ENCODE results near the gene ZNF564. TPM values are rescaled to one million over a fixed set of nuclear protein-coding genes. Genes with fewer than 3 reads are reported as not detected.

ZNF564 gene
- total and polyA plus RNA-seq, 10 of the 15 experiments (the other 5 are each of a cell fraction or from before 2014, with no cell fraction given) = 1.5 to 8.9 (median 5.4) TPM

DNA sequence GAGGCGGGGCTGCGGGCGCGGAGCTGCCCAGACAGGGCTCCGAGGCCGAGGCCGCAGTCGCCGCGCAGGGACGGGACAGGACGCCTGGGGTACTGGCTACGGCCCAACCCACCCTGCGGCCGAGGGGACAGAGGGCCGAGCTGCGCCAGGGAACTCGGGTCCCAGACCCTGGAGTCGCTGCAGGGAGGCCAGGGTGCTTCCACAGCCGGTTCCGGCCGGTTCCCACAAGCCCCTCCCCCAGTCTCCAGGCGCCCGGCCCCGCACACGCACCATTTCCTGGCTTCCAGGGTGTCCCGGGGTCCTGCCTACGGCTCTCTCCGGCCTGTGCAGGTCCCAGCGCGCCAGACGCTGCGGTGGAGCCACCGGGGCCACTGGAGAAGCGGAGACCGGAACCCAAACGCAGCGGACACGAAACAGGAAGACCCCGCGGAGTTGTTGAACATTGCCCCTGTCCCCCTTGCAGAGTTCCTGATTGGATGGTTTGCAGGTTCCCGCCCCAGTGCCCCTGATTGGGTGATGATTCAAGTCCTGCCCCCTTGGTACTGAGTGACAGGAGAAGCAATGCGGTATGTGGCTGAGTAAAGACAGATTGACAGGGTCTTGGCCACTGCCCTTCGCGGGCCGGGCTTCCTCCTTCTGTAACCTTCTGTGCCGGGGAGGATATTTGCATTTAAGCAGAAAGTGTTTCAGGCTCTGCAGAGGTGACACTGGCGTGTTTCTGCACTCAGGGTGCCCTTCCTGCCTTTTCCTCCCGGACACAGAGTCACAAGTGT is at the start of gene ZNF564 (continued):
- TF ChIP-seq, protein P1, sequence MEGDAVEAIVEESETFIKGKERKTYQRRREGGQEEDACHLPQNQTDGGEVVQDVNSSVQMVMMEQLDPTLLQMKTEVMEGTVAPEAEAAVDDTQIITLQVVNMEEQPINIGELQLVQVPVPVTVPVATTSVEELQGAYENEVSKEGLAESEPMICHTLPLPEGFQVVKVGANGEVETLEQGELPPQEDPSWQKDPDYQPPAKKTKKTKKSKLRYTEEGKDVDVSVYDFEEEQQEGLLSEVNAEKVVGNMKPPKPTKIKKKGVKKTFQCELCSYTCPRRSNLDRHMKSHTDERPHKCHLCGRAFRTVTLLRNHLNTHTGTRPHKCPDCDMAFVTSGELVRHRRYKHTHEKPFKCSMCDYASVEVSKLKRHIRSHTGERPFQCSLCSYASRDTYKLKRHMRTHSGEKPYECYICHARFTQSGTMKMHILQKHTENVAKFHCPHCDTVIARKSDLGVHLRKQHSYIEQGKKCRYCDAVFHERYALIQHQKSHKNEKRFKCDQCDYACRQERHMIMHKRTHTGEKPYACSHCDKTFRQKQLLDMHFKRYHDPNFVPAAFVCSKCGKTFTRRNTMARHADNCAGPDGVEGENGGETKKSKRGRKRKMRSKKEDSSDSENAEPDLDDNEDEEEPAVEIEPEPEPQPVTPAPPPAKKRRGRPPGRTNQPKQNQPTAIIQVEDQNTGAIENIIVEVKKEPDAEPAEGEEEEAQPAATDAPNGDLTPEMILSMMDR (IDR thresholded peaks at IDR 0.05 in 2 of 3, conservative IDR thresholded peaks at IDR 0.05 in 1 of 3; ENCODE audit: control insufficient read depth in 2 of 3, extremely low read depth in 1 of 3, insufficient read depth in 1 of 3, low read depth in 3 of 3, low read length in 3 of 3) = no peak
- TF ChIP-seq RB1 (IDR thresholded peaks at IDR 0.05; ENCODE audit: borderline replicate concordance) (peak; percentile 40; the same call in 1 of the 2 replicates), JUNB (IDR thresholded peaks at IDR 0.05) (no peak), NFIC (IDR thresholded peaks at IDR 0.05; ENCODE audit: low read depth, low read length) (no peak), EGR1 (IDR thresholded peaks at IDR 0.05; ENCODE audit: borderline replicate concordance in 1 of 2, low read depth in 2 of 2, low read length in 2 of 2) (no peak), PML (IDR thresholded peaks at IDR 0.05; ENCODE audit: low read length) (peak; percentile 88), TCF7 (IDR thresholded peaks at IDR 0.05; ENCODE audit: borderline replicate concordance) (no peak), NFYB (IDR thresholded peaks at IDR 0.05; ENCODE audit: insufficient read depth, low read depth, low read length) (peak; percentile 100), HDAC2 (IDR thresholded peaks at IDR 0.05) (no peak), NR2C1 (IDR thresholded peaks at IDR 0.05) (peak; percentile 78), ZBED1 (IDR thresholded peaks at IDR 0.05; ENCODE audit: borderline replicate concordance) (no peak), ZNF207 (IDR thresholded peaks at IDR 0.05; ENCODE audit: borderline replicate concordance) (peak; percentile 79; the same call in 1 of the 2 replicates)
- TF ChIP-seq, protein P2, sequence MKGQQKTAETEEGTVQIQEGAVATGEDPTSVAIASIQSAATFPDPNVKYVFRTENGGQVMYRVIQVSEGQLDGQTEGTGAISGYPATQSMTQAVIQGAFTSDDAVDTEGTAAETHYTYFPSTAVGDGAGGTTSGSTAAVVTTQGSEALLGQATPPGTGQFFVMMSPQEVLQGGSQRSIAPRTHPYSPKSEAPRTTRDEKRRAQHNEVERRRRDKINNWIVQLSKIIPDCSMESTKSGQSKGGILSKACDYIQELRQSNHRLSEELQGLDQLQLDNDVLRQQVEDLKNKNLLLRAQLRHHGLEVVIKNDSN (IDR thresholded peaks at IDR 0.05; ENCODE audit: borderline replicate concordance, extremely low read length, insufficient read depth, low read depth, low read length) = no peak
- TF ChIP-seq, protein P3, sequence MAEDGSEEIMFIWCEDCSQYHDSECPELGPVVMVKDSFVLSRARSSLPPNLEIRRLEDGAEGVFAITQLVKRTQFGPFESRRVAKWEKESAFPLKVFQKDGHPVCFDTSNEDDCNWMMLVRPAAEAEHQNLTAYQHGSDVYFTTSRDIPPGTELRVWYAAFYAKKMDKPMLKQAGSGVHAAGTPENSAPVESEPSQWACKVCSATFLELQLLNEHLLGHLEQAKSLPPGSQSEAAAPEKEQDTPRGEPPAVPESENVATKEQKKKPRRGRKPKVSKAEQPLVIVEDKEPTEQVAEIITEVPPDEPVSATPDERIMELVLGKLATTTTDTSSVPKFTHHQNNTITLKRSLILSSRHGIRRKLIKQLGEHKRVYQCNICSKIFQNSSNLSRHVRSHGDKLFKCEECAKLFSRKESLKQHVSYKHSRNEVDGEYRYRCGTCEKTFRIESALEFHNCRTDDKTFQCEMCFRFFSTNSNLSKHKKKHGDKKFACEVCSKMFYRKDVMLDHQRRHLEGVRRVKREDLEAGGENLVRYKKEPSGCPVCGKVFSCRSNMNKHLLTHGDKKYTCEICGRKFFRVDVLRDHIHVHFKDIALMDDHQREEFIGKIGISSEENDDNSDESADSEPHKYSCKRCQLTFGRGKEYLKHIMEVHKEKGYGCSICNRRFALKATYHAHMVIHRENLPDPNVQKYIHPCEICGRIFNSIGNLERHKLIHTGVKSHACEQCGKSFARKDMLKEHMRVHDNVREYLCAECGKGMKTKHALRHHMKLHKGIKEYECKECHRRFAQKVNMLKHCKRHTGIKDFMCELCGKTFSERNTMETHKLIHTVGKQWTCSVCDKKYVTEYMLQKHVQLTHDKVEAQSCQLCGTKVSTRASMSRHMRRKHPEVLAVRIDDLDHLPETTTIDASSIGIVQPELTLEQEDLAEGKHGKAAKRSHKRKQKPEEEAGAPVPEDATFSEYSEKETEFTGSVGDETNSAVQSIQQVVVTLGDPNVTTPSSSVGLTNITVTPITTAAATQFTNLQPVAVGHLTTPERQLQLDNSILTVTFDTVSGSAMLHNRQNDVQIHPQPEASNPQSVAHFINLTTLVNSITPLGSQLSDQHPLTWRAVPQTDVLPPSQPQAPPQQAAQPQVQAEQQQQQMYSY (CRISPR knock-in tag; IDR thresholded peaks at IDR 0.05) = no peak
- TF ChIP-seq, protein P4, sequence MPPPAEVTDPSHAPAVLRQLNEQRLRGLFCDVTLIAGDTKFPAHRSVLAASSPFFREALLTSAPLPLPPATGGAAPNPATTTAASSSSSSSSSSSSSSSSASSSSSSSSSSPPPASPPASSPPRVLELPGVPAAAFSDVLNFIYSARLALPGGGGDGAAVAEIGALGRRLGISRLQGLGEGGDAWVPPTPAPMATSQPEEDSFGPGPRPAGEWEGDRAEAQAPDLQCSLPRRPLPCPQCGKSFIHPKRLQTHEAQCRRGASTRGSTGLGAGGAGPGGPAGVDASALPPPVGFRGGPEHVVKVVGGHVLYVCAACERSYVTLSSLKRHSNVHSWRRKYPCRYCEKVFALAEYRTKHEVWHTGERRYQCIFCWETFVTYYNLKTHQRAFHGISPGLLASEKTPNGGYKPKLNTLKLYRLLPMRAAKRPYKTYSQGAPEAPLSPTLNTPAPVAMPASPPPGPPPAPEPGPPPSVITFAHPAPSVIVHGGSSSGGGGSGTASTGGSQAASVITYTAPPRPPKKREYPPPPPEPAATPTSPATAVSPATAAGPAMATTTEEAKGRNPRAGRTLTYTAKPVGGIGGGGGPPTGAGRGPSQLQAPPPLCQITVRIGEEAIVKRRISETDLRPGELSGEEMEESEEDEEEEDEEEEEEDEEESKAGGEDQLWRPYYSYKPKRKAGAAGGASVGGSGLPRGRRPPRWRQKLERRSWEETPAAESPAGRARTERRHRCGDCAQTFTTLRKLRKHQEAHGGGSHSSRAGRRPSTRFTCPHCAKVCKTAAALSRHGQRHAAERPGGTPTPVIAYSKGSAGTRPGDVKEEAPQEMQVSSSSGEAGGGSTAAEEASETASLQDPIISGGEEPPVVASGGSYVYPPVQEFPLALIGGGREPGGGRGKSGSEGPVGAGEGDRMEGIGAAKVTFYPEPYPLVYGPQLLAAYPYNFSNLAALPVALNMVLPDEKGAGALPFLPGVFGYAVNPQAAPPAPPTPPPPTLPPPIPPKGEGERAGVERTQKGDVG (CRISPR knock-in tag; IDR thresholded peaks at IDR 0.05) = no peak
- TF ChIP-seq, protein P5, sequence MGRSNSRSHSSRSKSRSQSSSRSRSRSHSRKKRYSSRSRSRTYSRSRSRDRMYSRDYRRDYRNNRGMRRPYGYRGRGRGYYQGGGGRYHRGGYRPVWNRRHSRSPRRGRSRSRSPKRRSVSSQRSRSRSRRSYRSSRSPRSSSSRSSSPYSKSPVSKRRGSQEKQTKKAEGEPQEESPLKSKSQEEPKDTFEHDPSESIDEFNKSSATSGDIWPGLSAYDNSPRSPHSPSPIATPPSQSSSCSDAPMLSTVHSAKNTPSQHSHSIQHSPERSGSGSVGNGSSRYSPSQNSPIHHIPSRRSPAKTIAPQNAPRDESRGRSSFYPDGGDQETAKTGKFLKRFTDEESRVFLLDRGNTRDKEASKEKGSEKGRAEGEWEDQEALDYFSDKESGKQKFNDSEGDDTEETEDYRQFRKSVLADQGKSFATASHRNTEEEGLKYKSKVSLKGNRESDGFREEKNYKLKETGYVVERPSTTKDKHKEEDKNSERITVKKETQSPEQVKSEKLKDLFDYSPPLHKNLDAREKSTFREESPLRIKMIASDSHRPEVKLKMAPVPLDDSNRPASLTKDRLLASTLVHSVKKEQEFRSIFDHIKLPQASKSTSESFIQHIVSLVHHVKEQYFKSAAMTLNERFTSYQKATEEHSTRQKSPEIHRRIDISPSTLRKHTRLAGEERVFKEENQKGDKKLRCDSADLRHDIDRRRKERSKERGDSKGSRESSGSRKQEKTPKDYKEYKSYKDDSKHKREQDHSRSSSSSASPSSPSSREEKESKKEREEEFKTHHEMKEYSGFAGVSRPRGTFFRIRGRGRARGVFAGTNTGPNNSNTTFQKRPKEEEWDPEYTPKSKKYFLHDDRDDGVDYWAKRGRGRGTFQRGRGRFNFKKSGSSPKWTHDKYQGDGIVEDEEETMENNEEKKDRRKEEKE (IDR thresholded peaks at IDR 0.05) = no peak

Data from GM12878 (cell line).